ENCODE results near the gene AK5.

- TF ChIP-seq CTCF (conservative IDR thresholded peaks at IDR 0.05; ENCODE audit: low read depth in 2 of 2) (no peak), STAT1 (IDR thresholded peaks at IDR 0.05; ENCODE audit: unreplicated experiment) (no peak), REST (IDR thresholded peaks at IDR 0.05; ENCODE audit: unreplicated experiment) (no peak), JUNB (IDR thresholded peaks at IDR 0.05; ENCODE audit: unreplicated experiment) (no peak), POLR2AphosphoS5 (IDR thresholded peaks at IDR 0.05; ENCODE audit: low read depth) (no peak), EZH2 (IDR thresholded peaks at IDR 0.05; ENCODE audit: low read depth, unreplicated experiment) (no peak), EZH2phosphoT487 (IDR thresholded peaks at IDR 0.05; ENCODE audit: unreplicated experiment) (no peak), ETS1 (IDR thresholded peaks at IDR 0.05) (no peak), ZNF114 (CRISPR knock-in tag; IDR thresholded peaks at IDR 0.05) (no peak), CREB1 (CRISPR knock-in tag; IDR thresholded peaks at IDR 0.05; ENCODE audit: low read depth) (no peak)
Observed at GRCh38 chr1:77413541-77414335, 131.9 kb downstream of the AK5 start.

Data from GM23338 (cell line).